BJ (cell line): ENCODE data around the gene CLASP1. TPM values are rescaled to one million over a fixed set of nuclear protein-coding genes. Genes with fewer than 3 reads are reported as not detected.

Experiments used
- CTCF ChIA-PET: fragments of 350-600 bp; formaldehyde crosslinking; extraction: SDS; loops from one replicate; lab custom pipeline; 2021; ENCODE audit warnings: antibody characterized with exemption, inconsistent platforms; lab: Yijun Ruan, JAX
- POLR2A ChIA-PET: fragments of 300-600 bp; sonication (Branson Sonifier 250); formaldehyde crosslinking; extraction: SDS; loops from one replicate; lab custom pipeline; 2021; ENCODE audit warnings: antibody characterized with exemption; lab: Charles Lee
- DNase-seq: peaks from one replicate; pipeline ENCODE4 v3.0.0-alpha.2; 2011; ENCODE audit warnings: low read depth
- H3K27me3 ChIP-seq: 2 replicates; pipeline ENCODE4 v1.6.0; 2011; ENCODE audit warnings: low read length; ENCODE audit not compliant: control insufficient read depth, insufficient read depth
- H3K36me3 ChIP-seq: 2 replicates; pipeline ENCODE4 v1.5.1; 2011; ENCODE audit warnings: low read length; ENCODE audit not compliant: control insufficient read depth, insufficient read depth
- H3K4me3 ChIP-seq: 2 replicates; pipeline ENCODE4 v1.5.1; 2011; ENCODE audit warnings: low read depth, mild to moderate bottlenecking, control low read depth, low read length
- polyA plus RNA-seq: library from polyadenylated mRNA; depleted of rRNA; stranded (reverse); fragments of >200 nt; gene quantifications from 2 replicates; pipeline ENCODE4 v1.2.3, GENCODE V29; 2011
- TF ChIP-seq, protein P1 (sequence below): IDR thresholded peaks from 2 replicates; pipeline ENCODE4 v1.5.1; 2011; ENCODE audit warnings: low read depth, mild to moderate bottlenecking, control low read depth, inconsistent platforms, low read length, moderate library complexity; ENCODE audit not compliant: insufficient read depth

CLASP1 gene
- polyA plus RNA-seq, 1 experiment = 7.1 TPM

DNA sequence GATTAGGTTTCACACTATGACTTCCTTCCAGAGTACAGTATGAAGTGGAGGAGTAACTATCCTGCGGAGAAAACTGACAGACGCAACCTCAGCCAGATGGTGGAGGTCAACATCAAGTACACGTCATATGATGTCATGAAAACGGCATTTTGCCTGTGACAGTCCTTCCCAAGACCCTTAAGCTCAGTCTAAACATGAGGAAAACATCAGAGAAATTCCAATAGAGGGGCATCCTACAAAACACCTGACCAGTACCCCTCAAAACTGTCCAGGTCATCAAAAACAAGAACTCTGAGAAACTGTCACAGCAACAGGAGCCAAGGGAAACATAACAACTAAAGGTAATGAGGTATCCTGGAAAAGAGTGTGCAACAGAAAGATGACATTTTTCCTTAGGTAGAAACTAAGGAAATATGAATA, 116.9 kb downstream of the CLASP1 start:
- no peak for DNase-seq
- Histone ChIP-seq H3K27me3 (no peaks in the 10 kb centered on the region), H3K4me3 (no peak overlapping the region), H3K36me3 (no peaks in the 10 kb centered on the region)
- TF ChIP-seq, protein P1, sequence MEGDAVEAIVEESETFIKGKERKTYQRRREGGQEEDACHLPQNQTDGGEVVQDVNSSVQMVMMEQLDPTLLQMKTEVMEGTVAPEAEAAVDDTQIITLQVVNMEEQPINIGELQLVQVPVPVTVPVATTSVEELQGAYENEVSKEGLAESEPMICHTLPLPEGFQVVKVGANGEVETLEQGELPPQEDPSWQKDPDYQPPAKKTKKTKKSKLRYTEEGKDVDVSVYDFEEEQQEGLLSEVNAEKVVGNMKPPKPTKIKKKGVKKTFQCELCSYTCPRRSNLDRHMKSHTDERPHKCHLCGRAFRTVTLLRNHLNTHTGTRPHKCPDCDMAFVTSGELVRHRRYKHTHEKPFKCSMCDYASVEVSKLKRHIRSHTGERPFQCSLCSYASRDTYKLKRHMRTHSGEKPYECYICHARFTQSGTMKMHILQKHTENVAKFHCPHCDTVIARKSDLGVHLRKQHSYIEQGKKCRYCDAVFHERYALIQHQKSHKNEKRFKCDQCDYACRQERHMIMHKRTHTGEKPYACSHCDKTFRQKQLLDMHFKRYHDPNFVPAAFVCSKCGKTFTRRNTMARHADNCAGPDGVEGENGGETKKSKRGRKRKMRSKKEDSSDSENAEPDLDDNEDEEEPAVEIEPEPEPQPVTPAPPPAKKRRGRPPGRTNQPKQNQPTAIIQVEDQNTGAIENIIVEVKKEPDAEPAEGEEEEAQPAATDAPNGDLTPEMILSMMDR = no peak
- CTCF ChIA-PET = interaction anchor here (1.0 to 4.3 kb wide), 5 partner anchors 8 to 216 kb away, joined by 3 to 17 read pairs (median 5); no protein-coding TSS in a partner anchor
- POLR2A ChIA-PET = interaction anchor here (0.7 to 2.2 kb wide), 3 partner anchors 102 to 205 kb away, joined by 3 to 11 read pairs (median 4); partner anchors contain the start of gene NIFK

- POLR2A ChIA-PET = interaction anchor here (0.5 to 2.2 kb wide), 4 partner anchors 16 to 207 kb away, joined by 3 to 11 read pairs (median 4); partner anchors contain the start of gene NIFK
- TF ChIP-seq, protein P1 = no peak
- Histone ChIP-seq H3K27me3 (no peaks in the 10 kb centered on the region), H3K36me3 (peaks cover 1% of the 10 kb centered on the region; the same call in 1 of the 2 replicates), H3K4me3 (peak overlapping the region; percentile 83)
- peak; percentile 11 for DNase-seq
- CTCF ChIA-PET = interaction anchor here (0.6 to 4.3 kb wide), 14 partner anchors 10 to 207 kb away, joined by 3 to 17 read pairs (median 4); partner anchors contain the start of gene NIFK
Observed at GRCh38 chr2:121530212-121530705, 119.0 kb downstream of the CLASP1 start.

GRCh38 chr2:121529439-121530211, 119.6 kb downstream of the CLASP1 start:
- no peak for DNase-seq
- ChIA-PET CTCF (interaction anchor here (0.9 to 4.3 kb wide), 9 partner anchors 21 to 207 kb away, joined by 3 to 17 read pairs (median 4); partner anchors contain the start of gene NIFK), POLR2A (interaction anchor here (0.5 to 1.5 kb wide), 2 partner anchors 120 to 189 kb away, joined by 3 to 5 read pairs; no protein-coding TSS in a partner anchor)
- no peaks in the 10 kb centered on the region for H3K27me3 ChIP-seq
- peaks cover 1% of the 10 kb centered on the region for H3K36me3 ChIP-seq
- TF ChIP-seq, protein P1 = no peak
- peak overlapping the region; percentile 83 for H3K4me3 ChIP-seq

GRCh38 chr2:121527009-121527682, 122.1 kb downstream of the CLASP1 start:
- ChIA-PET CTCF (interaction anchor here (2.1 kb wide), 1 partner anchor 125 kb away, joined by 7 read pairs; no protein-coding TSS in a partner anchor), POLR2A (no interaction called here)
- DNase-seq = no peak
- Histone ChIP-seq H3K36me3 (peaks cover 6% of the 10 kb centered on the region), H3K4me3 (no peak overlapping the region), H3K27me3 (no peaks in the 10 kb centered on the region)
- TF ChIP-seq, protein P1 = no peak
